Stimulated activated CD8-positive, alpha-beta memory T cell treated with anti-CD3 and anti-CD28 coated beads, Interleukin-12 subunit alpha, Interleukin-12 subunit beta, amount 100 ng/mL, for 1 hour (primary cell): Measurements from ENCODE around the gene CASP5.
"Not testable (repeated sequence)": the region's sequence is repeated elsewhere in the genome, so short reads cannot be mapped to it uniquely, and the experiment has no call there.

Source experiments
- DNase-seq: peaks from one replicate; pipeline ENCODE4 v3.0.0-alpha.2; 2020; ENCODE audit warnings: low read depth

Gene CASP5

GRCh38 chr11:105033343-105033742 is 10.4 kb upstream of the CASP5 start:
- DNase-seq, result no peak

GRCh38 chr11:105032495-105032894 is 9.5 kb upstream of the CASP5 start:
- no peak for DNase-seq

GRCh38 chr11:105027678-105028077 is 4.7 kb upstream of the CASP5 start:
- no peak for DNase-seq

GRCh38 chr11:105024394-105024793 is 1.4 kb upstream of the CASP5 start:
- no peak for DNase-seq

GRCh38 chr11:105022527-105022926 is 441 bp downstream of the CASP5 start:
- no peak for DNase-seq

- no peak for DNase-seq
Measured at GRCh38 chr11:105007463-105007862, 15.5 kb downstream of the CASP5 start.

GRCh38 chr11:105005451-105005845 is 17.5 kb downstream of the CASP5 start:
- DNase-seq, result no peak

- DNase-seq, result no peak
Measured at GRCh38 chr11:105004021-105004420, 18.9 kb downstream of the CASP5 start.

- DNase-seq, result no peak
Measured at GRCh38 chr11:105003151-105003550, 19.8 kb downstream of the CASP5 start.

GRCh38 chr11:105000797-105001196 is 22.2 kb downstream of the CASP5 start:
- peak; percentile 23 for DNase-seq

- no peak for DNase-seq
Measured at GRCh38 chr11:105000167-105000566, 22.8 kb downstream of the CASP5 start.

GRCh38 chr11:104999721-105000120 is 23.2 kb downstream of the CASP5 start:
- DNase-seq, result no peak

- DNase-seq, result no peak
Measured at GRCh38 chr11:104997288-104997687, 25.7 kb downstream of the CASP5 start.

- no peak for DNase-seq
Measured at GRCh38 chr11:104995001-104995408, 28.0 kb downstream of the CASP5 start.

GRCh38 chr11:104992781-104993180 is 30.2 kb downstream of the CASP5 start:
- no peak for DNase-seq

- no peak for DNase-seq
Measured at GRCh38 chr11:104991994-104992393, 31.0 kb downstream of the CASP5 start.

GRCh38 chr11:104984808-104985207 is 38.2 kb downstream of the CASP5 start:
- DNase-seq, result no peak

GRCh38 chr11:104979839-104980238 is 43.1 kb downstream of the CASP5 start:
- no peak for DNase-seq

GRCh38 chr11:104973616-104974015 is 49.4 kb downstream of the CASP5 start:
- DNase-seq, result no peak

- not testable (repeated sequence) for DNase-seq
Measured at GRCh38 chr11:104972924-104973323, 50.0 kb downstream of the CASP5 start.

- DNase-seq, result no peak
Measured at GRCh38 chr11:104970756-104971155, 52.2 kb downstream of the CASP5 start.

GRCh38 chr11:104968856-104969776 is 53.9 kb downstream of the CASP5 start:
- DNase-seq, result no peak

- no peak for DNase-seq
Measured at GRCh38 chr11:104968355-104968855, 54.6 kb downstream of the CASP5 start, which contains the start of gene CASP4. CASP4 (minus strand) TSS chr11:104968574; CDS start chr11:104968525, 49 bp downstream.
